Stimulated activated CD8-positive, alpha-beta memory T cell treated with anti-CD3 and anti-CD28 coated beads, Interleukin-2, amount 100 ng/mL, for 48 hours (primary cell): Measurements from ENCODE around the gene CH25H.

ENCODE experiments used
- DNase-seq, 2 donors: peaks; one replicate each; pipeline ENCODE4 v3.0.0-alpha.2; 2020; ENCODE audit warnings: low read depth in 2 of 2

CH25H gene

GRCh38 chr10:89228962-89229361 is 21.8 kb upstream of the CH25H start:
- no peak for DNase-seq

DNA sequence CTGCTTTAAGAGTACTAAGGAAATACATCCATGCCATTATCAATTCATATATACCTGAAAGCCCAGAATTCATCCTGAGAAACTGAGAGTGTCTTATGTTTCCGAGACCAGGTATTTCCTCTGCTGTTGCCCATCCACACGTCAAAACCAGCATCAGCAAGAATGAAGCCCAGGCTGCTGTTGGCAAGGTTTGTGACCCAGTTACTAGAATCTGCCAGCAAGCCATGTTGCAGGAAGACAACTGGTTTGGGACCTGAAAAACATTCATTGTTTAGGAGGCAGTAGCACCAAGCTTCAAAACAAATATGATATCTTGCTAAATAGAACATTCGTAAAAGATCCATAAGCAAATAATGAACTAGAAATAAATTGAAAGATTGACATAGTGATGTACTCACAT is 21.0 kb upstream of the CH25H start:
- DNase-seq = no peak

DNA sequence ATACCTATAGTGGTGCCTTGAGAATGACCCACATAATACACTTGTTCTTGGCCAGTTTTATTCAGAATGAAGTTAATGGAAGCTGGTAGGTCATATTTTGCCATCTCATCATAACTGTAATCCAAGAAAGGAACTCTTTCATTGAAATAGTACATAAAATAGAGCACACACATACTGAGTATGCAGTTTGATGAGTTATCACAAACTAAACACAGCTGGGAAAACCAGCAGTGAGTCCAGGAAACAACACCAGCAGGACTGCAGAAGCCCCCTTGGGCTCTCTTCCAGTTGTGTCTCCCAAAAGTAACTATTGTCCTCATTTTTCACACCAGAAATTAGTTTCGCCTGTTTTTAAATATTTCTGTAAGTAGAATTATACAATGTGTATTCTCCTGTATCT is 19.8 kb upstream of the CH25H start:
- DNase-seq = no peak

GRCh38 chr10:89224739-89225443 is 17.8 kb upstream of the CH25H start:
- no peak for DNase-seq

DNA sequence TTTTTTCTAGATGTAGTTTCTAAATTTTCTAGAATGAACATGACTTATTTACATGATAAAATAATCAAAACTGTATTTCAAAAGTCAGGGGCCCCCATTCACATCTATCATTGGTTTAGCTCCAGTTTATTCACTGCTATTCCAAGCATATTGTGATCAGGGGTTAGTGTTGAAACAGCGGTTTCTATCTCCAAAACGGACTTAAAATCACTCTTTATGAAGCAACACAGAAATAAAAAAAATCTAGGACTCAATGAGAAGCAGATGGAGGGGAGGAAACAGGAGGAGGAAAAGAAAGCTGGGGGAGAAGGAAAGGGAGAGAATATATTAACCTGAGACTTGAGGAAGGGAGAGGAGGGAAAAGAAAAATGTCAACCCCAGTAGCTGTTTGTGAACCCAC is 14.8 kb upstream of the CH25H start:
- DNase-seq = no peak

- no peak for DNase-seq
These were observed 12.5 kb upstream of the CH25H start for GRCh38 chr10:89219513-89220218.

DNA sequence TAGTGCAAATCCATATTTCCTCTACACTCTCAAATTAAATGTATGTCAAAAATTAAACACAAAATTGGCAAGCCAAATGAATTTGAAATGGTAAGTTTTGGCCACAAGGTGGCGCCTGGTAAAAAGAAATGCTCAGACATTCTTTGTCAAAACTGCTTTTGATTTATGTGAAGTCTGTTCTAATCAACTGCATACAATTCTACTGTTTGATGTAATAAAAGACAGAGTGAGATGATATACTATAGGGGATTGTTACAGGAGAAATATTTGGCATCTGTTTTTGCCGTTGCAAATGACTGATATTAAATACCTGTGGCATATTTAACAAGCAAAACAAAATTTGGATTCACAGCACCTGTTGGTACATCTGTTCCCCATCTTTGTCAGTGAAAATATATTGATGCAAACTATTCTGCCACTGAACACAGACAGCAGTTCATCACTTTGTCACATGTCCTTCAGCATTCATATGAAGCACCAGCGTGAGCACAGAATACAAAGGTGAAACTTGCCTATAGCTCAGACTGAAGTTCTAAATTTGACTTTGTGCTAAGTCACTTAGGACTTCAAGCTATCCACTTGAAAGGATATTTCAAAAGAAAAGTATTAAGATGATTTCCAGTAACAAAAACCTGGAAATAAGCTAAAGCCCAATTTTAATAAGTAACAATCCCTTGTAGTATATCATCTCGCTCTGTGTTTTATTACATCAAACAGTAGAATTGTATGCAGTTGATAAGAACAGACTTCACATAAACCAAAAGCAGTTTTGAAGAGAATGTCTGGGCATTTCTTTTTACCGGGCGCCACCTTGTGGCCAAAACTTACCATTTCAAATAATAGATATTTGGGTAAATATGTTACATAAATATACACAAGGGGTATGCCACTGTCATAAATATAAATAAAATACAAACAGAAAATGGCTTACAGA is 10.2 kb upstream of the CH25H start:
- DNase-seq = peak in 1 of 2 donors; percentile 36

DNA sequence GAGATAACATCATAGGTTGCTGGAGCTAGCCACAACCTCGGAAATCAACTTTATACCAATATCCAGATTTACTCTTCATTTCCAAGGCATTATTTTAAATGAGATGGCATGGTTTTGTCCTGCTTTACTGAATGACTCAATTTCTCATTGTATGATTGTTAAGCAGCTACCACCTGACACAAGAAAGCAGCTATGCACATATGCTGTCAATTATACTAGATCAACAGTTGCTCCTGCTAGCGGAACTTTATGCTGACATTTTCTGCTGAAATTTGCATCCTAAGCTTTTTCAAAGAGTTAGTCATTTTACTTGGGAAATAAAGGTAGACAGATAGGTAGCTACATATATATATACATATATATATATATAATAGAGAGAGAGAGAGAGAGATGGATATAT is 8.9 kb upstream of the CH25H start:
- DNase-seq = no peak

- no peak for DNase-seq
These were observed 8.4 kb upstream of the CH25H start for GRCh38 chr10:89215511-89215910.

GRCh38 chr10:89214566-89215165 is 7.5 kb upstream of the CH25H start:
- DNase-seq = no peak

GRCh38 chr10:89213191-89213808 is 6.2 kb upstream of the CH25H start:
- no peak for DNase-seq

- no peak for DNase-seq
These were observed 3.8 kb upstream of the CH25H start for GRCh38 chr10:89210794-89211425.

DNA sequence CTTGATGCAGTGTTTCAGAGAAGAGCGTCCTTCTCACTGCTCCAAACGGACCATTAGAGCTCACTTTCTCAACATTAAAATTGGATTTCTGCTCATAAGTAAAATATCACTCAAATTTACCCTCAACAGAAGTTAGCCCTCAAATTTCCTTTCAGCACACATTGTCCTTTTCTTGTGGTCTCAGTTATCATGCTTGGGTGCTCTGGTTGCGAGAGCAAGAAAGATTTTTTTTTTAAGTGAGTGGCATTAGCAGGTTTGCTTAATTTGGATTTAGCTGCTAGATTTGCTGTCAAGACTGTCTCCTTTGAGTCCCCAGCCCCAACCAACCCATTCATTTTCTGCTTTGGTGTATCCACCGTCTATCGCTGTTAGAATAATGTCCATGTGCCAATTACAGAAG is 2.6 kb upstream of the CH25H start:
- no peak for DNase-seq

GRCh38 chr10:89207801-89208551 is 859 bp upstream of the CH25H start:
- DNase-seq = peak in 1 of 2 donors; percentile 5

DNA sequence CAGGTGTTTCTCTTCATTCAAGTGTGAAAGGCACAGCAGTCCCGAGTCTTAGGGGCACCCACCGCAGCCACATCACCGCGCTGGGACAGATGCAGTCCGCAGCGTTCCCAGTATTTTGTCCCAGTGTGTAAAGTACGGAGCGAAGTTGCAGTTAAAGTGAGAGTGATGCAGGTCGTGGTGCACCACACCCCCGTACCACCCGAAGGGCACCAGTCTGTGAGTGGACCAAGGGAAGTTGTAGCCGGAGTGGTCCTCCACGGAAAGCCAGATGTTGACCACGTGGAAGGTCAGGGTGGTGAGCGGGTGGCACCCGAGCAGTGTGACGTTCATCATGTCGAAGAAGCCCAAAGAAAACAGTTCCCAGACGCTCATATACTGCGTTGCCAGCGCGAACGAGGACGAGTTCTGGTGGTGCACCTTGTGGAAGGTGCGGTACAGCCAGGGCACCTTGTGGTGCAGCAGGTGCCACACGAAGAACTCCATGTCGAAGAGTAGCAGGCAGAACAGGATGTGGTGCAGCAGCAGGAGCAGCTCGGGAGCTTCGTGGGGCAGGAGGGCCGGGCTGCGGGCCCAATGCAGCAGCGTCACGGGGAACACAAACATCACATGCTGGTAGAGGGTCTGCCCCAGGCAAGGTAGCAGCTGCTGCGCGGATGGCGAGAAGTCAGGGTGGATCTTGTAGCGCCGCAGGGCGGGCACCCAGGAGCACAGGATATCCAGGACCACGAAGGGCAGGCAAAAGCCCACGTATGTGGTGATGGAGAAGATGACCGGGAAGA is 526 bp downstream of the CH25H start:
- DNase-seq = peak in 1 of 2 donors; percentile 8

GRCh38 chr10:89204621-89205185 is 2.4 kb downstream of the CH25H start:
- no peak for DNase-seq

- no peak for DNase-seq
These were observed 3.9 kb downstream of the CH25H start for GRCh38 chr10:89203237-89203636.

- DNase-seq = no peak
These were observed 5.1 kb downstream of the CH25H start for GRCh38 chr10:89202033-89202425.

- no peak for DNase-seq
These were observed 5.6 kb downstream of the CH25H start for GRCh38 chr10:89201345-89202032.
